ENCODE measurements around the gene PLCB4.
"Not testable (repeated sequence)": the region's sequence is repeated elsewhere in the genome, so short reads cannot be mapped to it uniquely, and the experiment has no call there.

PLCB4 gene

GRCh38 chr20:9068841-9069663 lies at the start of gene PLCB4:
TSS of gene PLCB4 (plus strand) at chr20:9069087. CDS start at chr20:9307815, 238,728 bp downstream.
- Histone ChIP-seq H3K4me3 (peak within 1 kb of the TSS; percentile 36 to 66 (median 52)), H3K27ac (peak within 1 kb of the TSS in 19 of 21 experiments; percentile 9 to 84 (median 64))

GRCh38 chr20:9019833-9020232 lies 49.1 kb upstream of the PLCB4 start:
- H3K27ac ChIP-seq, result no peak overlapping the region
- no peak overlapping the region for H3K4me3 ChIP-seq

GRCh38 chr20:9021216-9021615 lies 47.7 kb upstream of the PLCB4 start:
- no peak overlapping the region for H3K27ac ChIP-seq
- no peak overlapping the region for H3K4me3 ChIP-seq

GRCh38 chr20:9021699-9022098 lies 47.2 kb upstream of the PLCB4 start:
- no peak overlapping the region for H3K27ac ChIP-seq
- no peak overlapping the region for H3K4me3 ChIP-seq

GRCh38 chr20:9022376-9022775 lies 46.5 kb upstream of the PLCB4 start:
- no peak overlapping the region for H3K4me3 ChIP-seq
- no peak overlapping the region for H3K27ac ChIP-seq

- H3K27ac ChIP-seq, result no peak overlapping the region
- no peak overlapping the region for H3K4me3 ChIP-seq
Observed at GRCh38 chr20:9024606-9025005, 44.3 kb upstream of the PLCB4 start.

- Histone ChIP-seq H3K4me3 (no peak overlapping the region), H3K27ac (no peak overlapping the region)
Observed at GRCh38 chr20:9025011-9025410, 43.9 kb upstream of the PLCB4 start.

GRCh38 chr20:9025643-9026042 lies 43.2 kb upstream of the PLCB4 start:
- Histone ChIP-seq H3K27ac (no peak overlapping the region), H3K4me3 (no peak overlapping the region)

- Histone ChIP-seq H3K27ac (no peak overlapping the region), H3K4me3 (no peak overlapping the region)
Observed at GRCh38 chr20:9027626-9028025, 41.3 kb upstream of the PLCB4 start.

GRCh38 chr20:9028419-9028818 lies 40.5 kb upstream of the PLCB4 start:
- Histone ChIP-seq H3K27ac (no peak overlapping the region), H3K4me3 (no peak overlapping the region)

- no peak overlapping the region for H3K4me3 ChIP-seq
- no peak overlapping the region for H3K27ac ChIP-seq
Observed at GRCh38 chr20:9031991-9032390, 36.9 kb upstream of the PLCB4 start.

GRCh38 chr20:9032758-9033157 lies 36.1 kb upstream of the PLCB4 start:
- no peak overlapping the region for H3K4me3 ChIP-seq
- no peak overlapping the region for H3K27ac ChIP-seq

- no peak overlapping the region for H3K27ac ChIP-seq
- no peak overlapping the region for H3K4me3 ChIP-seq
Observed at GRCh38 chr20:9035126-9035525, 33.8 kb upstream of the PLCB4 start.

- Histone ChIP-seq H3K27ac (no peak overlapping the region), H3K4me3 (no peak overlapping the region)
Observed at GRCh38 chr20:9036593-9036992, 32.3 kb upstream of the PLCB4 start.

GRCh38 chr20:9038791-9039535 lies 29.9 kb upstream of the PLCB4 start:
- Histone ChIP-seq H3K27ac (no peak overlapping the region), H3K4me3 (no peak overlapping the region)

- Histone ChIP-seq H3K4me3 (no peak overlapping the region), H3K27ac (no peak overlapping the region)
Observed at GRCh38 chr20:9040863-9041524, 27.9 kb upstream of the PLCB4 start.

- no peak overlapping the region for H3K4me3 ChIP-seq
- H3K27ac ChIP-seq, result no peak overlapping the region
Observed at GRCh38 chr20:9043364-9043763, 25.5 kb upstream of the PLCB4 start.

GRCh38 chr20:9047928-9048327 lies 21.0 kb upstream of the PLCB4 start:
- not testable (repeated sequence) for H3K4me3 ChIP-seq

GRCh38 chr20:9051508-9051907 lies 17.4 kb upstream of the PLCB4 start:
- no peak overlapping the region for H3K27ac ChIP-seq
- no peak overlapping the region for H3K4me3 ChIP-seq

More at GRCh38 chr20:9047928-9048327, 21.0 kb upstream of the PLCB4 start:
- not testable (repeated sequence) for H3K27ac ChIP-seq

GRCh38 chr20:9052136-9052535 lies 16.8 kb upstream of the PLCB4 start:
- H3K27ac ChIP-seq, result no peak overlapping the region
- H3K4me3 ChIP-seq, result no peak overlapping the region

- Histone ChIP-seq H3K4me3 (no peak overlapping the region), H3K27ac (no peak overlapping the region)
Observed at GRCh38 chr20:9053108-9053507, 15.8 kb upstream of the PLCB4 start.
